DMS114 treated with DMSO at 0.1 percent for 48 hours (cell line): ENCODE data around the gene PKNOX2.

ENCODE experiments used
- DNase-seq: peaks from one replicate; lab custom pipeline; 2025; ENCODE audit not compliant: unreplicated experiment; lab: John Stamatoyannopoulos, UW

Gene PKNOX2, protein sequence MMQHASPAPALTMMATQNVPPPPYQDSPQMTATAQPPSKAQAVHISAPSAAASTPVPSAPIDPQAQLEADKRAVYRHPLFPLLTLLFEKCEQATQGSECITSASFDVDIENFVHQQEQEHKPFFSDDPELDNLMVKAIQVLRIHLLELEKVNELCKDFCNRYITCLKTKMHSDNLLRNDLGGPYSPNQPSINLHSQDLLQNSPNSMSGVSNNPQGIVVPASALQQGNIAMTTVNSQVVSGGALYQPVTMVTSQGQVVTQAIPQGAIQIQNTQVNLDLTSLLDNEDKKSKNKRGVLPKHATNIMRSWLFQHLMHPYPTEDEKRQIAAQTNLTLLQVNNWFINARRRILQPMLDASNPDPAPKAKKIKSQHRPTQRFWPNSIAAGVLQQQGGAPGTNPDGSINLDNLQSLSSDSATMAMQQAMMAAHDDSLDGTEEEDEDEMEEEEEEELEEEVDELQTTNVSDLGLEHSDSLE

DNA sequence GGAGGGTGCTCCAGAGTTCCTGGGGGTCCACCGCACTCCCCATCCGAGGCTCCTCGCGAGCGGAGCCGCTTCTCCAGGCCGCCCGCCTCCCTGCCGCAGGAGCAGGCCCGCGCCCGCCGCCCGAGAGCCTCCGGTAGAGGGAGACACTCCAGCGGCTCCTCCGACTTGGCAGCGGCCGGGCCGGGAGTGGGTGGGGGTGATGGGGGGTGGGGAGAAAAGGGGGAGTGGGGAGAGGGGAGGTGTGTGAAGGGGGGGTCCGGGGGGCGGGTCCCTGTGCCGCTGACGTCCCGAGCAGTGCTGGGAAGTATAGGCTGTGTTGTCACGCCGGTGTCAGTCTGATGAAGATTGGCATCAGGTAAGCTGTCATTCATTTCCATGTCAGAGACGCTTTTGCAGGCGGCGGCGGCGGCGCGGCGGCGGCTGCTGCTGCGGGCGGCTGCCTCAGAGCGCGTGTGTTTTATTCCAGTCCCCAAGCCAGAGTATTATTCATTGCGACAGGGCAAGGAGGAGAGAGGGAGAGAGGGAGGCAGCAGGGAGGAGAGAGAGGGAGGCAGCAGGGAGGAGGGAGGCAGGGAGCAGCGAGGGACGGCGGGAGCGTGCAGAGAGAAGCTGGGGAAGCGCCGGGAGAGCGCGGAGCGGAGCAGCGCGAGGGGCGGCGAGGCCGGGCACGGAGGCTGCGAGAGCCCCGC, at the start of gene PKNOX2:
Gene PKNOX2, plus strand, starts transcription at position 330 of the 689 bp plus-strand sequence. CDS start 186,555 bp downstream, outside the sequence.
- DNase-seq = peak; percentile 40

DNA sequence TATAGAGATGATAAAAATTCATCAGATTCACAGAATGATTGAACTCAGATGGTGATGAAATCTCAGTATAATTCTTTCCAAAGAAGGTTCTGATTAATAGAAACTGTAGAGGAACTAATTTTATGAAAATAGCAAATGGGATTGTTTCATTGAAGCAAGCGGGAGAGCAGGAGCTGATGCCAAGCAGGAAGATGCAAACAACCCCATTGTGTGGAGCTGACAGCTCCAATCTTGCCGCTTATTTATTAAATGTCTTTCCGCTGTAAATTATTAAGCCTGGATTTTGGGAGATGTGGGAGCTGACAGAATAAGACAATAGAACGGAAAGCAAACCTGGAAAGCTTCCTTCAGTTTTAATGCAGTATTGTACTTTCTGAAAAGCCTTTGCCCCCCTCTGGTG, 47.1 kb upstream of the PKNOX2 start:
- DNase-seq = no peak

DNA sequence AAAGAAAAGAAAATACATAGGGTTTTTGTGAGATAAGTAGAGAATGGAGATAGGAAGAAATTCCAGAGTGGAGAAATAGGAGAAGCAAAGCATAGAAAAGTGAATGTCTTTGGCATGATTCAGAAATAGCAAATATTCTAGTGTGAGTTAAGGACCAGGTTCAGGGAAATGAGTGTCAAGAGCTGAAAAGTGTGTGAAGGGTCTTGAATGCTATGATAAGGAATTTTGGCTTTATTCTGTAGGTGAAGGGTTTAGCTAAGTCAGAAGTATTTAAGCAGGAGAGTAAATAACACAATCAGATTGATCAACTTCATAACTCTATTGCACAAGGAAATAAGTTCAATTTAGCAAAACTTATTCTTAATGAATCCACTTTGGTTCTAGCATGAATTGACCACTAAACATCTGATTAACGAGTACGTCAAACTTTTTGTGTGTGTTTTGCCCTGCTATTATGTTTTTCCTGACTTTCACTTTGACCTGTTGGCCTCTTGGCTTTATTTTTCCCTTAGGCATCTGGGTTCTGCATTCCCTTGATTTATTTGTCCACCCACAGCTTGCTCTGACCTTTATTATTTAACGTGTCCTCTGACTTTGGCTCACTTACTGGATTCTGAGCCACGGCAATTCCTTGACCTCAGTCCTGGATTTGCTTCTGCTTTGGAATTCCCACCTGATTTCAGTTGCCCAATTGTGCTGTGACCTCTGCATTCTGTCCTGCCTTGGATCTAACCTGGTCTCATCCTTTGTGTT, 41.2 kb upstream of the PKNOX2 start:
- DNase-seq = no peak

DNA sequence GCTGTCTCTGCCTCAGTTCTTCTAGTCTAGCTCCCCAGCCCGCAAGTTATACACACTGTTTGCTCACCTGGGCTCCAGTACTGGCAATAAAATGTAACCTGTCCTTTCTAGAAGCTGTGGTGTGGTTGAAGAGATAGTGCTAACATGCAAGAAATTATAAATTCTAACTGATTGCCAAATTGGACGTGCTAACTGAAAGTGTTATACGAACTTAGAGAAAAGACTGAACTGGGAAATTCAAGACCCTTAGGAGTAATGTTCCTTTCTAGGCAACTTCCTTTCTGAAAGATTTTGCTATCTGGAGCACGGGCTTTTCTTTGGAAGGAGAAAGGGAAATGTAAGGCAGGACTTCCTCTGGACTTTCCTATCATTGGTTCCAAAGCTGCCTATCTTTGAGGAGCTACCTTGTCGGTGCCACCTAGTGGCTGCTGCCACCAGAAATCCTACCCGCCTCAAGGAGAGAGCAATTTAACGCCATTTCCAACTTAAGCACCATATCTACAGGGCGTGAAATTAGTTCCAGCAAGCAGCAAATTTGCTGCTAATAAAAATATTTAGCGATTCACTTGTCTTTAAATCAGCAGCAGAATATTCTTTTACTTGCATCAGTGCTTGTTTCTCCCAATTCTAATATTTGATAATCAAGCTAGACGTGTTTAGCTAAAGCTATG, 40.5 kb upstream of the PKNOX2 start:
- no peak for DNase-seq

DNA sequence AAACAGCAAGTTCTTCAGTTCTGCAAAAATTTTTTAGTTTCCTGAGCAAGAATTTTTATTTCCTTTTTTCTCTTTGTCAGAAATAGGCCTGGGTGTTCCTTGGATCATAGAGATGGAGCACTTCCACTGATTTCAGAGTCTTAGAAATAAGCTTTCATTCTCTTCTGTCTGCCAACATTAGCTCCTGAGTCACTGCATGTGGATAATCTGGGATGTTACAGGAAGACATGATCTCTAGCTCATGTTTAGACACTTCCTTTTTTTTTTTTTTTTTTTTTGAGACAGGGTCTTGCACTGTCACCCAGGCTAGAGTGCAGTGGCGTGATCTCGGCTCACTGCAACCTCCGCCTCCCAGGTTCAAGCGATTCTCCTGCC, 39.9 kb upstream of the PKNOX2 start:
- DNase-seq = no peak

DNA sequence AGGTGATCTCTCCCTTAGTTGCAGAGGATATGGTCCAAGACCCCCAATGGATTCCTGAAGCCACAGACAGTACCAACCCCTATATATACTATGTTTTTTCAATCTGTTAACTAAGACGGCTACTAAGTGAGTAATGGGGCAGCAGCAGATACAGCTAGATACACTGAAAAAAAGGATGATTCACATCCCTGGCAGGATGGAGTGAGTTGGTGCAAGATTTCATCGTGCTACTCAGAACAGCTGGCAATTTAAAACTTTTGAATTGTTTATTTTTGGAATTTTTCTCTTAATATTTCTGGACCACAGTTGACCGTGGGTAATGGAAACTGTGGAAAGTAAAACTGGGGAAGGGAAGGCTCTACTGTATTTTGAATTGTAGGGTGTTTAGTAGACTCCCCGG, 36.1 kb upstream of the PKNOX2 start:
- no peak for DNase-seq

DNA sequence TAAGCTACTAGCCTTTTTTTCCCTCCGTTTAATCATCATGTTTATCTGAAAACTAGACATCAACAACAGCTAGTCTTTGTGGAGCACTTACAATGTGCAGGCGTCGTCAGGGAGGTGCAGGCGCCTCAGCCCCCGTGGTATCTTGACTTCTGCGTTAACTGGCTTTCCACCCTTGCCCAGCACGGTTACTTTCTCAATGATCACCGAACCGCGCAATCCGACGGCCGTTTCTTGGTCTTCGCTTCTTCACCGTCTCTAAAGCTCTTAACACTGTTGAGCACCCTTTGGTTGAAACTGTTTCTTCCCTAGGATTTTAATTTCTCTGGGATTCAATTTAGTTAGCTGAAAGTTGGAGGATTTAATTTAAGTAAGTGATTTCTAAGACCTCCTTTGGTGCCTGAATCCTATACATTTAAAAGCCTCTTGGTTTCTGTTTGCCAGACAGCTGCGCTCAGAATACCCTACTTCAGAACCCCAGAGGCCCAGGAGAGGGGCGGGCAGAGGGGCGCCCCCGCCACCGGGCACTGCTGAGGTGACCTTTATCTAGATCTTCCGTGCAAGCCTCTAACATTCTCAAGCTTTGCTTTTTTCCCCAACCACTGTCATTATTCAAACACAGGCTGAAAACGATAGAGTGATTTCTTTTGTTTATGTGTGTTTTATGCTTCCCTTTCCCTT, 35.1 kb upstream of the PKNOX2 start:
- DNase-seq = no peak

DNA sequence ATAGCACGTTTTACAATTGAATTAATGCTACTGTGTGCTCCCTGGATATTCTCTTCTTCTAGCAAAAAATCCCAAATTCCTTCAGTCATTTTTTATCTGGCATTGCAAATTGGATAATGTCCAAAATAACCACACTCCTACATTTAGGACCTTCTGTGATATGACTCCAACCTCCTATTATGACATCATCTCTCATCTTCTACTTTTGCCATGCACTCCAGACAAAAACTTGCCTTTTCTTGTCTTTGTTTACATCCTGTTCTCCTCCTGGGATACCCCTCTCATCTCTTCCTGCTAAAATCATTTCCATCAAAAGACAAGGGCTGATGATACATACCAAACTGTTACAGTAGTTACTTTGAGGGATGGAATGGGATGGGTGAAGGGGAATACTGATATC, 32.5 kb upstream of the PKNOX2 start:
- DNase-seq = no peak

DNA sequence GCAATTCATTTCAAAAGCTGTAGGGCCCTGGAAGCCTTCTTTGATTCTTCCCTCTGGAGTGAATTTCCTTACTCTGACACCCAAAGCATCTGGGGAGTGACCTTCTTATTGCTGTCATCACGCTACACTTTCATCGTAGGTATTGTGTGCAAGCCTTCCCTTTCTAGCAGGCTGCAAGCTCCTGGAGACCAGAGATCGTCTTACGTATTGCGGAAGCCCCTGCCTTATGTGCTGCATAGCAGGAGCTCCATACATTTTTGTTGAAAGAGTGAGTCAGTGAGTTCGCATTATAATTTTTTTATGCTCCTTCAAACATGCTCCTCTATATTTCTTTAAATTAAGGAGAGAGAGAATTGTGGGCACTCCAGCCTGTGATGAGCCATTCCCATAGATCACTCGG, 32.0 kb upstream of the PKNOX2 start:
- DNase-seq = no peak

DNA sequence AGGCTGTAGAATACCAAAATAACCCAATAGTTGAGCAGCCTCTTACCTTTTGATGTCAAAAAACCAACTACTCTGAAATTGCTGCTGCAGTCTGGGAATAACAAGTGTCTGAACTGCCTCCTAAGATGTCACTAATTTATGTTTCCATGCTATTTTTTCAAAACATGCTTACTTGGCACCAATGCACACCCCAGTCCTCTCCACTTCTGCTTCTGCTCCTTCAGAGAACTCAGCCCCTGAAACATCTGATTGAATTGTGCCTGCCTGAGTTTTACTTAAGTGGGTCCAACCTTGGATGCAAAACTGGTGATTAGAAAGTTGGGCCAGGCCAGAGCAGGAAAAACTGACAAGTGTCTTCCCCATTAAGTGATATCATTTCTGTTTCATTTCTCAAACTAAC, 28.6 kb upstream of the PKNOX2 start:
- DNase-seq = no peak

DNA sequence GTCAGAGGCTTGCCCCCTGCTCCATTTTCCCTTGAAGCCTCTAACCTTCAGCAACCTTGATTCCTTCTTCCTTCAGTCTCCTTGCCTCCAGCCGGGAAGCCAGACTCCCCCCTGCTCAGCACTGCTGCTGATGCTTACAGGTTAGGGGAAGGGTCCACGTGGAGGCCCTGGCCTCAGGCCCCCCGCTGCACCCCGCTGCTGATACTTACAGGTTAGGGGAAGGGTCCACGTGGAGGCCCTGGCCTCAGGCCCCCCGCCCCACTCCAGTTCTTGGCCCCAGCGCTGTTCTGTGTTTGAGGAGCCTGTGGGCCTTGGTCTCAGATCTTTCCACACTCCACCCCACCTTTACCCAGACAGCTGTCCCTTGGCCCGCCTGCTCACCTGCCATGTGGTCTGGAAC, 25.6 kb upstream of the PKNOX2 start:
- DNase-seq = no peak

DNA sequence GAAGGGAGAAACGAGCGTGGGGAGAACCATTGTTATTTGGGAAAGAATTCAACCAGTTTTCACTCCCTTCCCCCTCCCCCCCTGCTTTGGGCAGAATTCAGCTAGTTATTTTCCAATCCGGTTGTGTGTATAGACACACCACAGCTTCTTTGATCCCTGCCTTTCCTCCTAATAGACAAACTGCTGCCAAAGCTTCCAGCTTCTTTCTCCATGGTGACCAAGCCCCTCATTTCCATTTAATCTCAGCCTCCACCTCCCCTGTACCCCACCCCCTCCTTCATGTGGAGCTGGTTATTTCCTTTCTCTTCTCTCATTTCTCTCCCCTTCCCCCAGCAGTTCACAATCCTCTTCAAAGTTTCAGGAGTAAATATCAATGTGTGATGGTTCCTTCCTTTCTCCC, 24.8 kb upstream of the PKNOX2 start:
- DNase-seq = no peak

DNA sequence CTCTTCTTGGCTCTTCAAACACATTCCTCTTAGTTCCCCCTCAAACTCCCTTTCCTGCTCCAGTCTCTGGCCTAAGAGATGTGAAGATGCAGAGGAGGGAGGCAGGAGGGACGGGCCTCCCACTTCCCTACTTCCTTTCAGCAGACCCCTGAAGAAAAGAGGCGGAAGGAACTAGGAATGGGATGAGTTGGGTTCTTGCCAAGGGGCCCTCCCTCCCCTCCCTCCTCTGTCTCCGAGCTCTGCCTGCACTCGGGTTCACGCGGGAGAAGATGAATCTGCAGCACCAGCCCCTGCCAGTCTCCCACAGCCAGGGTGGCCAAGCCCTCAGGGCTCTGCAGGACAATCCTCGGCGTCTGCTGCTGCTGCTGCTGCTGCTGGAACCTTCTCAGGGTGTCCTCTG, 24.3 kb upstream of the PKNOX2 start:
- no peak for DNase-seq

DNA sequence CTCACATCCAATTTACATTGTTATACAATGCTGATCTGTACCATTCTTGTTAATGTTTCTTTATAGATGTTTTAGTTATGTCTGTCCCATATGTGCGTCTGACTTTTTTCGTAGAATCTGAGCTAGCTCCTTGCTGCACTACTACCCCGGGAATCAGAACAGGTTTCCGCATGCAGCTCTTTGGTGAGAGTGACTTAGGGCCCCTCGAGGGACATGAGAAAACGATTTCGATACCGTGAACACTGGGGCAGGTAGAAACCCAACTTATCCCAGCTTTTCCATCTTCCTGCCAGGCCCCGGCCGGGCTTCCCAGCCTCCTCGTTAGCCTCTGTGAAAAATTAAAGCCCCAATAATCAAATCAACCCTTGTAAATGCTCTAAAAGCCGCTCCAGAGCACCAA, 23.4 kb upstream of the PKNOX2 start:
- DNase-seq = no peak

DNA sequence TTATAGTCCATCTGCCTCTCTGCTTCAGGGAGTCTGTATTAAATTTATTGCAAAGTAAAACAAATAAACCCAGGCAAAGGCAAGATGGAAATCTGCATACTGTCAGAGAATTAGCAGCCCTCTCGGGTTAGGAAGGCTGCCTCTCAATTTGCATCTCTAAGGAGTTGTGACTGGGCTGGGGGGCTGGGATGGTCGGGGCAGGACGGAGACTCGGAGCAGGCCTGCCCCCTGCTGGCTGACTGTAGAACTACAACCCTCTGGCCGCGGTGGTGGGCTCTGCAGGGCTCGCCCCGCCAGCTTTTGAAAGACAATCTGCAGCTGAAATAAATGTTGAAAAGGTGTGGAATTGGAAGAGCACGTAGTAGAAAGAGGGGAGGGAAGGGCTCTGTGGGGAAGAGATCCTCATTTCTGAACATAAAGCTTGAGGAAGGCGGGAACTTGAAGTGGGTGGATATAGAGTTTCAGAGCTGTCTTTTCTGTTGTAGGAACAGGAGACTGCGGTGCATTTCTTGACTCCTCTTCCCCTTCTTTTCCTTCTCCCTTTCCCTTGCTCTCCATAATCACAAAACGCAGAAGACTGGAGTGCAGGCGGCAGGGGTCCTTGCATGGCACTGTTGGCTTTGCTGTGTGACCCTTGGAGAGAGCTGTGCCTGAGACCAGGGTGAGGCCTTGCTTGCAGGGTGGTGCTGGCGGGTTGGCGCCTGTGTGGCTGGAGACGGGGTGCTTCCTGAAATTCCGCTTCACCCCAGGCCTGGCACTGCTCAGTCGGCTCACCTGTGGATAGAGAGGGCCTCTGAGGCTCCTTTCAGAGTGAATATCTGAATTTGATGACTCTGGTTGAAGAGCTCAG, 22.6 kb upstream of the PKNOX2 start:
- DNase-seq = no peak

DNA sequence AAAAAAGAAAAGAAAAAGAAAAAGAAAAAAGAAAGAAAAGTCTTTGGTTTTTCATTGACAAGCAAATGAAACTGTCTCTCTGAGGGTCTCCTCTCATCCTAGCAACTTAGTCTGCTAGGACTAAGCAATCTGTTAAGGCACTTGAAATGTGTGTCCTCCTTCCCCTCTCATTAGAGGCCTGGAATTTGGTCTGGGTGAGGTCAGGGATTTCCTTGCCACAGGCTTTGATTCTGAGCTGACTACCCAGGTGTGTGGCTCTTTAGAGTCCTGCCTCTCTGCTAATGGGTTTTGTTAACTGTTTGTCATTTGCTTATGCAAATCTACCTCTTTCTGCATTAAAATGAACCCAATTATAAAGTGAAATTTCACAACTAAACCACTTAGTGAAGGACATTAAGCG, 18.3 kb upstream of the PKNOX2 start:
- no peak for DNase-seq

DNA sequence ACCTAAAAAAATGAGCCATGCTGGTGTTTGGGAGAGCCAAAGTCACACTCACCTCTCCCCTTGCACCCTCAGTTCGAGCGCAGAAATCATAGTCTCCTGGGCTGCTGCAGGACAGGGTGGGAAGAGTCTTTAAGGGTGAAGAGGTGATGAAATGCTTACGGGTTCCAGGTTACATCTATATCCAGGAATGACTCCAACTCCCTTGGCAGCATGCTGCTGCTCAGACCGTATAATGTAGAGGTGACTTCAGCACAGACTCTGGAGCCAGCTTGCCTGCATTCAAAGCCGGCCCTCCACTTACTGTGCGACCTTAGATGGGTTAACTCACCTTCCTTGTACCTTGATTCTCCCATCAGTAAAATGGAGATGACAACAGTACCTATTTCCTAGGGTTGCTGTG, 17.3 kb upstream of the PKNOX2 start:
- no peak for DNase-seq

DNA sequence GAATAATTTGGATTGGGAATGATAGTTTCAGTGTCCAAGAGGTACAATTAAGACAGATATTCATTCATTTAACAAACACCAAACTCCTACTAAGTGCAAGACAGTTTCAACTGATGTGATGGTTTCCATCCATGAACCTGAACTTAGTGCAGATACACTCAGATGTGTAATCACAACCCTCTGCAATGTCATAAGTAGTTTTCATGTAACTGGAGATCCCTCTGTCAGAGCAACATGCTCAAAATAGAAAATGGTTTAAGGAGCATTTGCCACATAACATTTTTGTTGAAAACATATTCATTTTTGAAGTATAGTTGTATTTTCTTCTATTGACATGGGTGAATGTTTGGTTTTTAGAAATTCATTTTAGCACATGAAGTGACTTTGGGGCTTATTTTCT, 16.5 kb upstream of the PKNOX2 start:
- no peak for DNase-seq

DNA sequence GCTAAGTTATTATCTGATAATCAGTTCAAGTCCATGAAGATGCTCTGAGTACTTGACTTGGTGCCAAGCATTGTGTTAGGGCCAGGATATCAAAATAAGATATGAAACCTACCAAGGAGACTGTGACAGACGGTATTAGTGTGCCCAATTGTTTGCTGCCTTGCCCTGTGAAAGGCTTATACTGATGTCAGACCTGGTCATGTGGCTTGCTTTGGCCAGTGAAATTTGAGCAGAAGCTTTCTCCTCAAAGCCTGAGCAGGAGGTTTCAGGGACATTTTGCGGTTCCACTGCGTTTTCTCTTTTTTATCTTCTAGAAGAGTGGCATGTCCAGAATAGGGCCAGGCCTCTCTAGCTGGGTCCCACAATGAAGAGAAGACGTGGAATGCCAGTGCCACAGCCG, 15.8 kb upstream of the PKNOX2 start:
- no peak for DNase-seq

DNA sequence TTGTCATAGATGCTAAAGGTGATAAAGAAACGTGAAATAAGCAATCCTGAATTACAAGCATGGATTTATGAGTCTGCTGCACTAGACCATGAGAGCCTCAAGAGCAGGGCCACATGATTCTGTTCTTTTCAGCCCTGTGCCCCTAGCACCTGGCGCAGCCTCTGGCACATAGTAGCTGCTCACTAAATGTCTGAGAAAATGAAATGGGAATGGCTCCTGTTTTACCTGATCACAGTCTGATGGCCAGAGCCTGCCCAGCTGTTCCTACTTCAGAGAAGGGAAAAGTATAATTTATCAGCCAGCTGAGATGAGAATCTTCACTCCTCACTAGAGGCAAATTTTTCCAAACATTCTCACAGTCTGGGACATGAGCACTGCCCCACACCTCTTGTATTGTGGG, 10.7 kb upstream of the PKNOX2 start:
- DNase-seq = no peak
